Vagina (tissue), 2 donors: ENCODE measurements around the gene HOXB1.

Source experiments
- POLR2A ChIP-seq, 2 donors: fragments of 450-650 bp; IDR thresholded peaks; one replicate each; pipeline ENCODE4 v1.6.1; 2017; ENCODE audit warnings: antibody characterized with exemption in 2 of 2, mild to moderate bottlenecking in 2 of 2, moderate library complexity in 2 of 2
- POLR2AphosphoS5 ChIP-seq, 2 donors: sonication (generic); formaldehyde crosslinking; IDR thresholded peaks; one replicate each; pipeline ENCODE4 v1.9.0; 2017; ENCODE audit warnings: antibody characterized with exemption in 2 of 2, mild to moderate bottlenecking in 2 of 2, low read depth in 1 of 2; ENCODE audit not compliant: insufficient read depth in 1 of 2
- TF ChIP-seq, protein P1 (sequence below), 3 experiments: fragments of 450-650 bp in 2 of 3; fragments of 200-600 bp in 1 of 3; sonication (generic) in 1 of 3; IDR thresholded peaks; one replicate each; pipeline ENCODE4 v1.5.1; 2017 to 2019; ENCODE audit warnings: antibody characterized with exemption in 3 of 3, mild to moderate bottlenecking in 2 of 3, moderate library complexity in 2 of 3

GRCh38 chr17:48567209-48567608 is 36.4 kb upstream of the HOXB1 start:
- TF ChIP-seq, protein P1, sequence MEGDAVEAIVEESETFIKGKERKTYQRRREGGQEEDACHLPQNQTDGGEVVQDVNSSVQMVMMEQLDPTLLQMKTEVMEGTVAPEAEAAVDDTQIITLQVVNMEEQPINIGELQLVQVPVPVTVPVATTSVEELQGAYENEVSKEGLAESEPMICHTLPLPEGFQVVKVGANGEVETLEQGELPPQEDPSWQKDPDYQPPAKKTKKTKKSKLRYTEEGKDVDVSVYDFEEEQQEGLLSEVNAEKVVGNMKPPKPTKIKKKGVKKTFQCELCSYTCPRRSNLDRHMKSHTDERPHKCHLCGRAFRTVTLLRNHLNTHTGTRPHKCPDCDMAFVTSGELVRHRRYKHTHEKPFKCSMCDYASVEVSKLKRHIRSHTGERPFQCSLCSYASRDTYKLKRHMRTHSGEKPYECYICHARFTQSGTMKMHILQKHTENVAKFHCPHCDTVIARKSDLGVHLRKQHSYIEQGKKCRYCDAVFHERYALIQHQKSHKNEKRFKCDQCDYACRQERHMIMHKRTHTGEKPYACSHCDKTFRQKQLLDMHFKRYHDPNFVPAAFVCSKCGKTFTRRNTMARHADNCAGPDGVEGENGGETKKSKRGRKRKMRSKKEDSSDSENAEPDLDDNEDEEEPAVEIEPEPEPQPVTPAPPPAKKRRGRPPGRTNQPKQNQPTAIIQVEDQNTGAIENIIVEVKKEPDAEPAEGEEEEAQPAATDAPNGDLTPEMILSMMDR (IDR thresholded peaks at IDR 0.05) = no peak
- TF ChIP-seq POLR2A (IDR thresholded peaks at IDR 0.05) = no peak
- TF ChIP-seq POLR2AphosphoS5 (IDR thresholded peaks at IDR 0.05; ENCODE audit: insufficient read depth in 1 of 2, low read depth in 1 of 2) = no peak
